ENCODE data around the gene LMNTD2. TPM values are rescaled to one million over a fixed set of nuclear protein-coding genes. Genes with fewer than 3 reads are reported as not detected.

The LMNTD2 gene
- total and polyA plus RNA-seq, 2 donors (not counting 3 experiments of a cell fraction or from before 2014, with no cell fraction given): 2.1 to 2.6 TPM

- no peaks in the 10 kb centered on the region for H4K20me1 ChIP-seq (replicated peaks; ENCODE audit: control insufficient read depth, extremely low read depth, insufficient read depth, low read length)
- no peak overlapping the region for H2AFZ ChIP-seq (ENCODE audit: low read depth, low read length)
- no peaks in the 10 kb centered on the region for H3K9me3 ChIP-seq (replicated peaks; ENCODE audit: control insufficient read depth, insufficient read depth, low read length)
- ChIA-PET POLR2A (no interaction called here), CTCF (no interaction called here)
- dilution Hi-C loops (cut with MboI; ENCODE audit: extremely low pct_ligation_motif_present, low sequenced_read_pairs) (no loop called here), intact Hi-C loops (cut with micrococcal nuclease) (loop anchor here (5.0 kb wide), 1 partner anchor 157 kb away; the partner anchor contains the start of genes DEAF1 and TMEM80)
- FAIRE-seq (no peak), DNase-seq (ENCODE audit: low read depth, low spot score) (no peak)
- H3K4me2 ChIP-seq (ENCODE audit: insufficient read depth, low read length): no peak overlapping the region
- H3K36me3 ChIP-seq (ENCODE audit: control insufficient read depth in 2 of 2, extremely low read depth in 1 of 2, insufficient read depth in 2 of 2, low read length in 2 of 2): no peaks in the 10 kb centered on the region
- TF ChIP-seq FOS (IDR thresholded peaks at IDR 0.05; ENCODE audit: borderline replicate concordance, insufficient read depth, low read length) (no peak), GATA2 (IDR thresholded peaks at IDR 0.05; ENCODE audit: insufficient read depth, insufficient read length, low read depth, low read length) (no peak)
- H3K4me3 ChIP-seq (replicated peaks in 1 of 3; ENCODE audit: insufficient read depth in 1 of 3, low read depth in 1 of 3, low read length in 3 of 3): no peak overlapping the region
- no TSS peak for BruUV-seq (replicated peaks)
- H3K79me2 ChIP-seq (ENCODE audit: control insufficient read depth, insufficient read depth, low read length): no peaks in the 10 kb centered on the region
- no peak overlapping the region for H3K9ac ChIP-seq (replicated peaks; ENCODE audit: extremely low read depth, insufficient read depth, low read length)
- H3K27ac ChIP-seq (ENCODE audit: insufficient read depth, low read depth, low read length): no peak overlapping the region
- no peaks in the 10 kb centered on the region for H3K27me3 ChIP-seq (ENCODE audit: control insufficient read depth in 2 of 2, insufficient read depth in 2 of 2, low read length in 2 of 2)
- H3K4me1 ChIP-seq (ENCODE audit: control insufficient read depth, extremely low read depth, insufficient read depth, low read length): peaks cover 3% of the 10 kb centered on the region
- no peaks in the 10 kb centered on the region for H3K9me1 ChIP-seq (replicated peaks; ENCODE audit: control insufficient read depth, extremely low read depth, insufficient read depth, low read length)
These were observed 20.5 kb downstream of the LMNTD2 start for GRCh38 chr11:539971-540481.

DNA sequence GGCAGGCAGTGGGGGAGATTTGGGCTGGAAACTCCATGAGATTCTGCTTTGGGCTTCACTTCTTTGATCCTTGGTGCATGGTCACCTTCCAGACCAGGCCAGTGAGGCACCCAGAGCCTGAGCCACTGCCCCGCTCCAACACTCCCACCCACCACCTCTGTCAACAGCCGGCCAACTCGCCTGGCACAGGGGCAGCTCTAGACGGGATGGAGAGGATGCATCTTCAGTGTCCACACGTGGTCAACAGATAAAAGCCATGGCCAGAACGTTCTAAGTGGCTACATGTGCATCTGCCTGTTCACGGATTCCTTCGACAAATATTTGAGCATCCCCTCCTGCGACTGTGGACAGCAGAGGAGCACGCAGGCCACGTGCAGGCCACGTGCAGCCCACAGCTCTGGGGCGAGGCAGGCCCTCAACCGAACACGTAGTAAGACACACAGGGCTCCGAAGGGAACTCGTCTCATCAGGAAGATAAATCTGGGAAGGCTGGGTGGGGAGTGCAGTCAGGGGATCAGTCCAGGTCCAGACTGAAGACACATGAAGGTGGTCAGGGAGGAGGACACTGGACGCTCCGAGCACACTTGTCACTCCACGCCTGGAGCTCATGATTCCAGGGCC is 22.0 kb downstream of the LMNTD2 start:
- Histone ChIP-seq H3K4me2 (ENCODE audit: insufficient read depth, low read length) (no peak overlapping the region), H3K9ac (replicated peaks; ENCODE audit: extremely low read depth, insufficient read depth, low read length) (no peak overlapping the region), H3K4me1 (ENCODE audit: control insufficient read depth, extremely low read depth, insufficient read depth, low read length) (peaks cover 3% of the 10 kb centered on the region), H3K9me3 (replicated peaks; ENCODE audit: control insufficient read depth, insufficient read depth, low read length) (no peaks in the 10 kb centered on the region), H3K27me3 (ENCODE audit: control insufficient read depth in 2 of 2, insufficient read depth in 2 of 2, low read length in 2 of 2) (no peaks in the 10 kb centered on the region), H3K79me2 (ENCODE audit: control insufficient read depth, insufficient read depth, low read length) (peaks cover 14% of the 10 kb centered on the region), H3K27ac (ENCODE audit: insufficient read depth, low read depth, low read length) (no peak overlapping the region), H3K36me3 (ENCODE audit: control insufficient read depth in 2 of 2, extremely low read depth in 1 of 2, insufficient read depth in 2 of 2, low read length in 2 of 2) (peaks cover 0 to 1% of the 10 kb centered on the region in 2 experiments), H4K20me1 (replicated peaks; ENCODE audit: control insufficient read depth, extremely low read depth, insufficient read depth, low read length) (no peaks in the 10 kb centered on the region), H2AFZ (ENCODE audit: low read depth, low read length) (no peak overlapping the region), H3K9me1 (replicated peaks; ENCODE audit: control insufficient read depth, extremely low read depth, insufficient read depth, low read length) (no peaks in the 10 kb centered on the region), H3K4me3 (replicated peaks in 1 of 3; ENCODE audit: insufficient read depth in 1 of 3, low read depth in 1 of 3, low read length in 3 of 3) (no peak overlapping the region)
- intact Hi-C loops (cut with micrococcal nuclease) (loop anchor here (5.0 kb wide), 1 partner anchor 159 kb away; the partner anchor contains the start of genes DEAF1 and TMEM80), dilution Hi-C loops (cut with MboI; ENCODE audit: extremely low pct_ligation_motif_present, low sequenced_read_pairs) (no loop called here)
- TF ChIP-seq MYC (IDR thresholded peaks at IDR 0.05; ENCODE audit: low read depth, low read length): no peak
- TF ChIP-seq GATA2 (IDR thresholded peaks at IDR 0.05; ENCODE audit: insufficient read depth, insufficient read length, low read depth, low read length): no peak
- ChIA-PET POLR2A (no interaction called here), CTCF (no interaction called here)
- FAIRE-seq: no peak
- DNase-seq (ENCODE audit: low read depth, low spot score): no peak
- no TSS peak for BruUV-seq (replicated peaks)
